BLaER1 (cell line): ENCODE data around the gene PTPRN2.

ENCODE experiments used
- H3K27ac ChIP-seq: shearing (Covaris generic); formaldehyde crosslinking; 2 replicates; pipeline ENCODE4 v1.8.1; 2022
- H3K27me3 ChIP-seq: shearing (Covaris generic); formaldehyde crosslinking; 2 replicates; pipeline ENCODE4 v1.8.1; 2022
- H3K36me3 ChIP-seq: shearing (Covaris generic); formaldehyde crosslinking; 2 replicates; pipeline ENCODE4 v1.8.1; 2022
- H3K4me1 ChIP-seq: shearing (Covaris generic); formaldehyde crosslinking; 2 replicates; pipeline ENCODE4 v1.8.1; 2022
- H3K4me2 ChIP-seq: shearing (Covaris generic); formaldehyde crosslinking; 2 replicates; pipeline ENCODE4 v1.8.1; 2022
- H3K4me3 ChIP-seq: shearing (Covaris generic); formaldehyde crosslinking; 2 replicates; pipeline ENCODE4 v1.8.1; 2022
- H3K9ac ChIP-seq: shearing (Covaris generic); formaldehyde crosslinking; 2 replicates; pipeline ENCODE4 v1.8.1; 2022
- H3K9me3 ChIP-seq: shearing (Covaris generic); formaldehyde crosslinking; 2 replicates; pipeline ENCODE4 v1.8.1; 2022
- H4K20me1 ChIP-seq: shearing (Covaris generic); formaldehyde crosslinking; 2 replicates; pipeline ENCODE4 v1.8.1; 2022
- Cebpa-rat ChIP-seq: shearing (Covaris generic); IDR thresholded peaks from 2 replicates; pipeline ENCODE4 v1.8.1; 2022

The PTPRN2 gene

DNA sequence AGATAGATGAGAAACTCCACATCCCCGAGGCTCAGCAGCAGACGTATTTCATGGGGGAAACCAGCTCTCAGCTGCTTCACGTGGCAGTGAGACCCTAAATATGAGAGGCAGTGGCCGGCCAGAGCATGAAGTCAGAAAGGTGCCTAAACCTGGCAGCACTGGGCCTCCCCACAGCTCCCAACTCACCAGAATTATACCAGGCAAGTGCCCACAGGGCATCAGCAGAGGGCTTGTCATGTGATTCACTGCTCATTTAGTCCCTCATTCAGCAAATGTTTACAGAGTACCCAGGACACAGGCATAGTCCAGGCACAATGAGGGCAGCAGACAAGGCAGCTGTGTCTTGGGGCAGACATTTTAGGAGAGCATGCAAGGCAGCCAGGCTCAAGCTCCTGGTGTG lies 212.6 kb downstream of the PTPRN2 start:
- no peaks in the 10 kb centered on the region for H4K20me1 ChIP-seq
- peaks cover 12% of the 10 kb centered on the region for H3K9me3 ChIP-seq
- H3K9ac ChIP-seq: no peak overlapping the region

DNA sequence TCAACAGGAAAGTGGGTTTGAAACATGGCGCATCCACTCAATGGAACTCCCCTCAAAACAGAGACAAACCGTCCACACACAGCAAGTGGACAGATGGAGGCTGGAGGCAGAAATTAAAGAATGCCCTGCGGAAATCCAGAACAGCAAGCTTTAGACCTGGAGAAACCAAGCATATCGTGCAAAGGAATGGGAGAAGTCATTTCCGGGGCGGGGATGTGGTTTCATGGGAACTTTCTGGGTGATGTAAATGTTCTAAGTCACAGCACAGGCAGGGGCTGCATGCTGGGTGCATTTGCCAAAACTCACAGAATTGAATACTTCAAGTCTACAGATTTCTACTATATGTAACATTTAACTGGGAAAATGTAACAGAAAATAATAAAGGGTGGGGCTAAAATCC lies 213.0 kb downstream of the PTPRN2 start:
- Histone ChIP-seq H3K9ac (no peak overlapping the region), H3K4me3 (no peak overlapping the region), H3K4me2 (no peak overlapping the region), H3K27me3 (no peaks in the 10 kb centered on the region), H3K9me3 (peaks cover 8% of the 10 kb centered on the region), H3K4me1 (no peaks in the 10 kb centered on the region), H4K20me1 (no peaks in the 10 kb centered on the region), H3K27ac (no peak overlapping the region), H3K36me3 (no peaks in the 10 kb centered on the region)
- TF ChIP-seq Cebpa-rat: no peak

More for the DNA sequence above, 212.6 kb downstream of the PTPRN2 start:
- H3K4me3 ChIP-seq: no peak overlapping the region
- H3K4me1 ChIP-seq: no peaks in the 10 kb centered on the region
- H3K36me3 ChIP-seq: no peaks in the 10 kb centered on the region
- no peaks in the 10 kb centered on the region for H3K27me3 ChIP-seq
- no peak overlapping the region for H3K27ac ChIP-seq
- TF ChIP-seq Cebpa-rat: no peak
- no peak overlapping the region for H3K4me2 ChIP-seq

- Histone ChIP-seq H3K36me3 (no peaks in the 10 kb centered on the region), H4K20me1 (no peaks in the 10 kb centered on the region), H3K4me3 (no peak overlapping the region), H3K27me3 (no peaks in the 10 kb centered on the region), H3K27ac (no peak overlapping the region), H3K4me1 (no peaks in the 10 kb centered on the region), H3K9me3 (peaks cover 4% of the 10 kb centered on the region; the same call in 1 of the 2 replicates), H3K4me2 (no peak overlapping the region), H3K9ac (no peak overlapping the region)
- TF ChIP-seq Cebpa-rat: no peak
Measured at GRCh38 chr7:158374146-158374545, 213.5 kb downstream of the PTPRN2 start.

GRCh38 chr7:158373476-158374133 lies 214.0 kb downstream of the PTPRN2 start:
- no peaks in the 10 kb centered on the region for H4K20me1 ChIP-seq
- H3K4me3 ChIP-seq: no peak overlapping the region
- no peaks in the 10 kb centered on the region for H3K27me3 ChIP-seq
- no peaks in the 10 kb centered on the region for H3K36me3 ChIP-seq
- H3K9me3 ChIP-seq: no peaks in the 10 kb centered on the region
- 0 out of 2 replicates have a peak, but pooled peaks cover 1% of the 10 kb centered on the region for H3K4me1 ChIP-seq
- no peak for TF ChIP-seq Cebpa-rat
- no peak overlapping the region for H3K27ac ChIP-seq
- no peak overlapping the region for H3K9ac ChIP-seq
- H3K4me2 ChIP-seq: no peak overlapping the region

GRCh38 chr7:158372400-158373342 lies 215.0 kb downstream of the PTPRN2 start:
- H3K9me3 ChIP-seq: no peaks in the 10 kb centered on the region
- H3K36me3 ChIP-seq: no peaks in the 10 kb centered on the region
- no peak overlapping the region for H3K4me2 ChIP-seq
- H3K27ac ChIP-seq: no peak overlapping the region
- no peak overlapping the region for H3K4me3 ChIP-seq
- 0 out of 2 replicates have a peak, but pooled peaks cover 5% of the 10 kb centered on the region for H3K4me1 ChIP-seq
- TF ChIP-seq Cebpa-rat: no peak
- no peaks in the 10 kb centered on the region for H3K27me3 ChIP-seq
- no peaks in the 10 kb centered on the region for H4K20me1 ChIP-seq
- H3K9ac ChIP-seq: no peak overlapping the region

DNA sequence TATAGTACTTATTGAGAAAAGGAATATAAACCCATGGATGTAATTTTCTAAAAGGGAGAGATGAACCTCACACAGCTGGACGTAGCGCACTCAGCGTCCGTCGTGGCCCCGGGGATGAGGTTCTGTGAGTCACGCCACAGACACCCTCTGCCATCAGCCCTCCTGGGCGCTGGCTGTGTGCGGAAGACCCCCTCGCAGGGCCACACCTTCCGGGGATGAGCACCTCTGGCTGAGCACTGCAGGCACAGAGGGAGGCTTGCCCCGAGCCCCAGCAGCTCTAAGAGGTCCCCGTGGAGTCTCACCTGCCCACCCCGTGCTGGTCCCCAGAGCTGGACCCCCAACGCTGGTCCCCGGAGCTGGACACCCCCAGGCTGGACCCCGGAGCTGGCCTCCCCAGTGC lies 215.8 kb downstream of the PTPRN2 start:
- Histone ChIP-seq H4K20me1 (no peaks in the 10 kb centered on the region), H3K4me1 (0 out of 2 replicates have a peak, but pooled peaks cover 5% of the 10 kb centered on the region), H3K27me3 (no peaks in the 10 kb centered on the region), H3K9ac (no peak overlapping the region), H3K36me3 (no peaks in the 10 kb centered on the region), H3K4me3 (no peak overlapping the region), H3K9me3 (no peaks in the 10 kb centered on the region), H3K27ac (no peak overlapping the region), H3K4me2 (no peak overlapping the region)
- TF ChIP-seq Cebpa-rat: no peak

DNA sequence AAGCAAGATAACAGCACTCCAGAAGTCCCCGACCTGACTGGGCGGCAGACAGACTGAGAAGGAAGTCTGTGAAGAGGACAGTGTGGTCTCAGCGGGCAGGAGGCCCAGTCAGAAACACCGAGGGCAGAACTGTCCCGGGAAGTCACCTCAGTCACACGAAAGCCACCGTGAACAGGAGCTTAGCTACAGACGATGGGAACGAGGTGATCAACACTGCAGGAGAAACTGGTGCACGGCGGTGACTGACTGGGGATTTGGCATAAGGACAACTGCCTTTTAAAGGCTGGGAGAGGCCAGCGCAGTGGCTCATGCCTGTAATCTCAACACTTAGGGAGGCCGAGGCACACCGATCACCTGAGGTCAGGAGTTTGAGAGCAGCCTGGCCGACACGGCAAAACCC lies 217.8 kb downstream of the PTPRN2 start:
- H4K20me1 ChIP-seq: no peaks in the 10 kb centered on the region
- TF ChIP-seq Cebpa-rat: no peak
- no peak overlapping the region for H3K4me3 ChIP-seq
- H3K9ac ChIP-seq: no peak overlapping the region
- no peaks in the 10 kb centered on the region for H3K27me3 ChIP-seq
- H3K9me3 ChIP-seq: no peaks in the 10 kb centered on the region
- no peaks in the 10 kb centered on the region for H3K36me3 ChIP-seq
- 0 out of 2 replicates have a peak, but pooled peaks cover 5% of the 10 kb centered on the region for H3K4me1 ChIP-seq
- H3K4me2 ChIP-seq: no peak overlapping the region
- H3K27ac ChIP-seq: no peak overlapping the region

DNA sequence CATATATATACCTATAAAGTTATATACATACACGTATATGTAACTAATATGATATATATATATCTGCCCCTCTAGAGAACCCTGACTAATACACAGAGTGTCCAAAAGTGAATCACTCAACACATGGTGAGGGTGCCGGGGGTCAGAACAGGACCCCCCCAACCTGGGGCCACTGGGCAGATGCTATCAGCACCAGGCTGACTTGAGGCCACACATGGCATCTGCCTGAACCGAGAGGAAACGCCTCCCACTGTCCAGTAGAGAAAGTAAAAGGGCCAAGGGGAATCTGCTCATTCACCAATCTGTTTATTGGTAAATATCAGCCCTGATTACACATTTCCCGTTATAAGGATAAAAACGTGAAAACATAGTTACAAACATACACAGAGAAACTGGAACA lies 218.3 kb downstream of the PTPRN2 start:
- H3K4me2 ChIP-seq: no peak overlapping the region
- no peak for TF ChIP-seq Cebpa-rat
- H3K4me1 ChIP-seq: 0 out of 2 replicates have a peak, but pooled peaks cover 5% of the 10 kb centered on the region
- no peaks in the 10 kb centered on the region for H3K27me3 ChIP-seq
- no peak overlapping the region for H3K9ac ChIP-seq
- H3K36me3 ChIP-seq: no peaks in the 10 kb centered on the region
- H3K9me3 ChIP-seq: no peaks in the 10 kb centered on the region
- H4K20me1 ChIP-seq: no peaks in the 10 kb centered on the region
- H3K4me3 ChIP-seq: no peak overlapping the region
- no peak overlapping the region for H3K27ac ChIP-seq

GRCh38 chr7:158368449-158368848 lies 219.2 kb downstream of the PTPRN2 start:
- no peak overlapping the region for H3K4me2 ChIP-seq
- no peak for TF ChIP-seq Cebpa-rat
- H3K9me3 ChIP-seq: no peaks in the 10 kb centered on the region
- H3K27me3 ChIP-seq: no peaks in the 10 kb centered on the region
- no peaks in the 10 kb centered on the region for H3K36me3 ChIP-seq
- 0 out of 2 replicates have a peak, but pooled peaks cover 4% of the 10 kb centered on the region for H4K20me1 ChIP-seq
- H3K4me3 ChIP-seq: no peak overlapping the region
- no peak overlapping the region for H3K27ac ChIP-seq
- H3K9ac ChIP-seq: no peak overlapping the region
- H3K4me1 ChIP-seq: 0 out of 2 replicates have a peak, but pooled peaks cover 5% of the 10 kb centered on the region

DNA sequence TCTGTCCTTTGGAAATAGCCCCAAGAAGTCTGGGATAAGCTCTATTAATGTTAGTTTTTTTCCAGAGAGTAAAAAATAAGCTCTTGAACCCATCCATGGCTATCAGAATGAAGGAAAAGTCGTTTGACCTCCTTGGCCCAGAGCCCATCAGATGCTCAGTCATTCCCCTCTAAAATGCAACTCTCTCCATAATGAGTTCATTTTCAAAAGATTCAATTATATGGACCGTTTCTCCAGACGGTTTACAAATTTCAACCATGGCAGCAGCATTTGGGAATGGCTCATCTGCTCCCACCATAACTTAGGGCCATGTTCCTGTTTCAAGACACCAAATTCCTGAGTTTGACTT lies 220.0 kb downstream of the PTPRN2 start:
- no peak for TF ChIP-seq Cebpa-rat
- no peaks in the 10 kb centered on the region for H3K27me3 ChIP-seq
- 0 out of 2 replicates have a peak, but pooled peaks cover 5% of the 10 kb centered on the region for H3K4me1 ChIP-seq

More for the DNA sequence above, 220.0 kb downstream of the PTPRN2 start:
- Histone ChIP-seq H3K4me3 (no peak overlapping the region), H3K27ac (no peak overlapping the region), H3K36me3 (no peaks in the 10 kb centered on the region), H4K20me1 (peaks cover 12% of the 10 kb centered on the region; the same call in 1 of the 2 replicates), H3K4me2 (no peak overlapping the region), H3K9me3 (no peaks in the 10 kb centered on the region), H3K9ac (no peak overlapping the region)
